GM21360 (cell line): ENCODE results near the gene TNFSF8.

ENCODE experiments used
- ATAC-seq: cut with Tn5 transposase; IDR thresholded peaks from one replicate; pipeline ENCODE4 v1.9.1; 2021; ENCODE audit warnings: mild to moderate bottlenecking, moderate library complexity; ENCODE audit not compliant: unreplicated experiment

TNFSF8 gene

DNA sequence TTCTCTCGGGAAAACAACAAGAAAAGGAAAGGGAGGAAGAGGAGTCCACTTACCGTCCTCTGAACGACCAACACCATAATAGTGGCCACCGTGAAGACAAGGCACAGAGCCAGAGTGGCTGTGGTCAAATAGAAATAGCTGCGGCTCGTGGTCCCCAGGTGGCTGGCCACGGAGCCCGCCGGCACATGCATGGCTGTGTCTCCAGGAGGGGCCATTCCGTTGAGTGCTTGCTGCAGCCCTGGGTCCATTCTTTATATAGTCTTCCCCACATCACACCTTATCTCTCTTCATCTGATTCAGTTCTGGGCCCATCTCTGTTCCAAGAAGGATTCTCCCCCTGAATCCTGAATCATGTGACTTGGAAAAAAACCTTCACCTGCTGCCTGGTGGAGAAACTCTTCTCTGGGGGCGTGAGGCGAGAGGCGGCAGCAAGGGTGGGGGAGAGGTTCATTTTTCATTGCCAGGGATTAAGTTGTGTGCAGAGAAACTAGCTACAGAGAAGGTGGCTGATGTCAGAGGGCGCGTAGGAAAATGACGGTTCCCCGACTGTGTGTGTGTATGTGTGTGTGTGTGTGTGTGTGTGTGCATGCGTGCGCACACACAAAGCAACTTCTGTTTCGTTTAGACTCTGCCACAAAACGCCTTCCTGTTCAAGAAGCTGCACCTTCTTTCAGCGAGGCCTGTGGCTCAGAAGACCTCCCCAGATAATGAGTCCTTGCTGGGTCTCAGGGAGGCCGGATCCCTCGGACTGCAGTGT is at the start of gene TNFSF8:
TSS of gene TNFSF8 (minus strand) at position 536 of the 757 bp plus-strand sequence. CDS start at position 248, 288 bp downstream.
- no peak for ATAC-seq

DNA sequence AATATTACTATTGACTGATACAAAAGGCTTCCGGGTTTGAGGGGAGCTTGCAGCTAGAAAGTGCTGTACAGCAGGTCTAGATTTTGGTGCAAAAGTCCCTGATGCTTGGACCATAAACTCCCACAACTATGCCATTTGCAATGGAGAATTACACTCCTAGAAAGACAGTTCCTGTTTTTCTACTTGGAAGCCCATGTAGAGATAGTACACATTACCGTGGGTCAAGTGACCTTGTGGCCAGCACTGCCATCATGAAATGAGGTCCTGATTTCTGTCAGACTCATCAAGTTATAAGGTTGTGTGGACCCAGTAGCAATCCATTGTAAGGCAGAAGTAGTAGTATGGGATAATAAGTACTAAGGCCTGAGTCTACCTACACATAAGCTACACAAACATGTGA is 42.8 kb upstream of the TNFSF8 start:
- no peak for ATAC-seq

DNA sequence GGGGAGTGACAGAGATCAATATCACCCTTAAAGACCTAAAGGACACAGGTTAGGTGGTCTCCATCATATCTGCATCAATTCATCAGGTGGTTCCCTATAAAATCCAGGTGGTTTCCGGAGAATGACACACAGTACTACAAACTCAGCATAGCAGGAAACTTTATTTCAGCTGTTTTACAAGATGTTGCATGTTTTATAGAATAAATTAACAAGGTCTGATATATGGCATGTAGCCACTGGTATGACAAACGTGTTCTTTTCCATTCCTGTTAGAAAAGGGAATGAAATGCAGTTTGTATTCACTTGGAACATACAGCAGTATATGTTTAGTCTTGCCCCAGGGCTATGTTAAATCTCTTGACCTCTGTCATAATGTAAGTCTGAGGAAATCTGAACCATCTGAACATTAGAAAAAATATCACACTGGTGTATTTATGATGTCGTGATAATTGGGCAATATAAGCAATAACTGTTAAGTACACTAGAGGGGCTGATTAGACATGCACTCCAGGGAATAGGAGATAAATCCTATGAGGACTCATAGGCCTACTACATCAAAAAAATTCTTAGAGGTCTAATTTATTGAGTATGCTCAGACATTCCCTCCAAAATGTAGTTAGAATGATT is 42.2 kb upstream of the TNFSF8 start:
- no peak for ATAC-seq

- ATAC-seq = no peak
Observed at GRCh38 chr9:114969269-114969668, 38.9 kb upstream of the TNFSF8 start.

DNA sequence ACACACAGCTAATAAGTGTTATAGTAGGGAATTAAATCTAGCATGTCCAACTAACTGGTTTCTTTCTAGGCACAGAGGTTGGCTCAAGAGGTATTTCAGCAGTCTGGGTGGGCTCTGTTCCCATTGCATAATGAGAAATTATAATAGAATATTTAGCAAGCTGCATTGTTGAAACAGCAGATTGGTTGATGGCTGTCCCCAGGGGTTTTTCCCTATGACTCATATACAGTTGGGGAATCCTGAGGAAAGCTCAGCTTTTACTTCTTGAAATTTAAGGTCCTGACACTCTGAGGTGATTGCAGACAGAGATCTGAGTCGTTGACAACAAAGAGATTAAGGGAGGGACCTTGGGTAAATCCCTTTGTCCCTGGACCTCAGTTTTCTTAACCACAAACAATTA is 38.3 kb upstream of the TNFSF8 start:
- ATAC-seq = no peak

GRCh38 chr9:114965564-114965963 is 35.2 kb upstream of the TNFSF8 start:
- ATAC-seq = no peak

DNA sequence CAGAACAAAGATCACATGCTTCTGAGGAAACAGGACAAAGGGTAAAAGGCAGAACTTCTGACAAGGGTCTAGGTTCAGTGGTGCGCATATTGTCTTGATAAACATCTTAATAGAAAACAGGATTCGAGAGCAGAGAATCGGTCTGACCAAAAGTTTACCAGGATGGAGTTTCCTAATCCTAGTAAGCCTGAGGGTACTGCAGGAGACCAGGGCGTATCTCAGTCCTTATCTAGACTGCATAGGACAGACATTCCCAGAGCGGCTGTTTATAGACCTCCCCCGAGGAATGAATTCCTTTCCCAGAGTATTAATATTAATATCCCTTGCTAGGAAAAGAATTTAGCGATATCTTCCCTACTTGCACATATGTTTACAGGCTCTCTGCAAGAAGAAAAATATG is 32.4 kb upstream of the TNFSF8 start:
- no peak for ATAC-seq

DNA sequence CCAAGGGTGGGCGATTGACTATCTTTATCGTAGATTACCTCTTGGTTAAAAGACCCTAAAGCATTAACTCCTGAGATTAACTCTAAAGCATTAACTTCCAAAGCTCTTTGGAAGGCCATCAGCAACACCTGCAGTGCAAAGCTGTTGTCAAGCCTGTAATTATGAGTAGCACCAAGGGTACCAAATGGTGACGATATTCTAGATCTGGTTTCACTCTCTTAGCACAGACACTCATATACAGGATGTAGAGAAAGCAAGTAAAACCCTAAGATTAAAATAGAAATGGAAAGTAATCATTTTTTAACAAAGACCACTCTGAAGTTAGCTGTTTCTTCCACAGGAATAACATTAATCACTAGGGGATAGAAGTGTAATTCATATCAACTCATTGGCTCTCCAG is 29.9 kb upstream of the TNFSF8 start:
- ATAC-seq = no peak

GRCh38 chr9:114958844-114959235 is 28.4 kb upstream of the TNFSF8 start:
- ATAC-seq = no peak

DNA sequence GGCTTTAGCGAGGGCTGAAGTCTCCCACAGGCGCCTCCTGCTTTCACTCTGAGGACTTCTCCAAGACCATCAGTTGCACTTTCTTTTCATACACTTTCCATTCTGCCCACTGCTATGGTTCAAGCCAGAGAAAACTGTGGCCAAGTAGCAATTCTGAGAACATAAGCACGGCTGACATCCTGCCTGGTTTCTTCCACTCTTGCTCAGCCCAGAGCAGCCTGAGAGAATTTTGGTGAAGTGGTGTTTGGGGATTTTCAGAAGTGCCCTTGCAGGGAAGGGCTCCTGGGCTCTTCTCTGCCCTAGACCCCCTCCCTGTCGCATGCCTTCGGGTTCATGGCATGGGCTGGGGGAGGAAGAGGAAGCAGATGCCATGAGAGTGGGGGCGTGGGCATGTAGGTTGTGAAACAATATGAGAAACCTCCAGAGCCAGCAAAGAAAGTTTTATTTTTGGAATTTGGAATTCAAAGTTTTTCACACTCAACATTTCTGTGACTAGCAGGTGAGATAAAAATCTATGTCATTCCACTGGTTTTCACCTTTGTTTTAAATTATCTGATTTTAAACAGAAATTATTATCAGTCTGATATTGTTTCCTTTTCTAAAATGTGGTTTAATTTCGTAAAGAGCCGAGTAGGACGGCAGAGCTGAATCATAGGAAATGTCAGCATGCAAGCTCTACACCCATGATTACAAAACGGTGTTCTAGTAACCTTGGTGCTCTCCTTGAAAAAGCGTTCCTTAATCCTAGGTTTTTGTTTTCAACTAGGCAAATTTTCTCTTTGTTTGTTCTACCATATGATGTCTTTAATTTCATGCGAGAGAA is 27.8 kb upstream of the TNFSF8 start:
- ATAC-seq = no peak

GRCh38 chr9:114957558-114957957 is 27.2 kb upstream of the TNFSF8 start:
- ATAC-seq = no peak

- ATAC-seq = no peak
Observed at GRCh38 chr9:114954956-114955582, 24.7 kb upstream of the TNFSF8 start.

DNA sequence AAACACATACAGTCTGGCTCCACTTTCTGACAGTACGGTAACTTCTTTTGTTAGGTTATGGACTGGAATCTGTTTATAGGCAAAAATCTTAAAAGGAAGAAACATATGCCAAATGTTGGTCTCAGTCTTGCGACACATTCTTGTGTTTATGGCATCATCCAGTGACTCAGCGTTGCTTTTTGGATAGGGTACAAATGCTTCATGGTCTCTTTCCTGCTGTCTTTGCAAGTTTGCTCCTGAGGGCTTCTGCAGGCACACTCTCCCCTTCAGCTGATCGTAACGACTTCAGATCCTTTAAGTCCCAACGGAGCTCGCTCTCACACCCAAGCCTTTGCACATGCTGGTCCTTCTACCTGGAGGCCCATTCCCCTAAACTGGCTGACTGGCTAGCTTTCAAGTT is 23.6 kb upstream of the TNFSF8 start:
- no peak for ATAC-seq

- no peak for ATAC-seq
Observed at GRCh38 chr9:114953046-114953445, 22.7 kb upstream of the TNFSF8 start.

- no peak for ATAC-seq
Observed at GRCh38 chr9:114950761-114951160, 20.4 kb upstream of the TNFSF8 start.

DNA sequence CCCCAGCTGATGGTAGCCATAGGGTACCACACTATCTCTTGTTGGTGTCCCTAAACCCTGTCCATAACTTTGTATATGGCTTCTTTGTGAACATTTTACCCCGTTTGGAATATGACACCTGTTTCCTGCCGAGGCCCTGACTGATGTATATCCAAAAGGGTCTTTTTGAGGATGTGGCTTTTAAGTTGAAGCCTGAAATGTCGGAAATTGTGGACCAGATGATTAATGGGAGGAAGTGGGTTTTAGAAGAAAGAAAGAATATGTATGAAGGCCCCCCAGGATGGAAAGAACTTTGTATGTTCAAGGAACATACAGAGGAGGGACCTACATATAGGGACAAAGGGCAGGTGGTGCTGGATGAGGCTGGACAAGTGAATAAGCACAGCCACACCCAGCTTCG is 16.7 kb upstream of the TNFSF8 start:
- no peak for ATAC-seq

DNA sequence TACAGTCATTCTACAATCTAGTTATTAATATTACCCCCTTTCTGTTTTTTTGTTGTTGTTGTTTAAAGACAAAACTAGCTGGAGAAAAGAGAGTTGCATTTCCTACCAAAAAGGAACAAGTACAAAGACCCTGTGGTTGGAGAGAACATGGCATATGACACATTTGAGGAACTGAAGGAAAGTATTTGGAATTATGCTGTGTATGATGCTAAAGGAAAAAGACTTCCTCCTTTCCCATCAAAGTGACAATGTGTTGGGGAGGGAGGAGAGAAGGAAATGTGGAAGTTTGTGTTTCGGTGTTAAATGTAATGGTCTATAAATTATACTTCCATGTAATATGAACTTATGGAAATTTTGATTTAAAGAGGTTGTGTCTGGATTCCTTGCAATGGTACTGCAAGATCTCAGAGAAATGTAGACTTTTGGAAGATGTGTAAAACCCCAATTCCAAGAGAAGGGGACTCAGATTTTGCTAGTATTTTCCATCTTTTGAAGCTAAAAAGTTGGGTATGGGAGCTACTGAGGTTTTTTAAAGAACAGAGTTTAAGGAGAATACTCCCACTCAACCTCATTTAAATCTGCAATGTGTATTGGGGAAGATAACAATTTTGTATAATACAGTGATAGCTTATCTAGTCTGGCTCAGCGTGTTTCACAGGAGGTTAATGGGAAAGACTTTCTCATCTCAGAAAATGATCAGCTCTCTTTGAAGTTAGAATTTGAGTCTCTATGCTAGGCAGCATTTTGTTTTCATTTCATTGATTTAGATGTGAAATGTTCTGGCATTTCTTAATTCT is 15.4 kb upstream of the TNFSF8 start:
- no peak for ATAC-seq

- no peak for ATAC-seq
Observed at GRCh38 chr9:114941376-114941775, 11.0 kb upstream of the TNFSF8 start.

DNA sequence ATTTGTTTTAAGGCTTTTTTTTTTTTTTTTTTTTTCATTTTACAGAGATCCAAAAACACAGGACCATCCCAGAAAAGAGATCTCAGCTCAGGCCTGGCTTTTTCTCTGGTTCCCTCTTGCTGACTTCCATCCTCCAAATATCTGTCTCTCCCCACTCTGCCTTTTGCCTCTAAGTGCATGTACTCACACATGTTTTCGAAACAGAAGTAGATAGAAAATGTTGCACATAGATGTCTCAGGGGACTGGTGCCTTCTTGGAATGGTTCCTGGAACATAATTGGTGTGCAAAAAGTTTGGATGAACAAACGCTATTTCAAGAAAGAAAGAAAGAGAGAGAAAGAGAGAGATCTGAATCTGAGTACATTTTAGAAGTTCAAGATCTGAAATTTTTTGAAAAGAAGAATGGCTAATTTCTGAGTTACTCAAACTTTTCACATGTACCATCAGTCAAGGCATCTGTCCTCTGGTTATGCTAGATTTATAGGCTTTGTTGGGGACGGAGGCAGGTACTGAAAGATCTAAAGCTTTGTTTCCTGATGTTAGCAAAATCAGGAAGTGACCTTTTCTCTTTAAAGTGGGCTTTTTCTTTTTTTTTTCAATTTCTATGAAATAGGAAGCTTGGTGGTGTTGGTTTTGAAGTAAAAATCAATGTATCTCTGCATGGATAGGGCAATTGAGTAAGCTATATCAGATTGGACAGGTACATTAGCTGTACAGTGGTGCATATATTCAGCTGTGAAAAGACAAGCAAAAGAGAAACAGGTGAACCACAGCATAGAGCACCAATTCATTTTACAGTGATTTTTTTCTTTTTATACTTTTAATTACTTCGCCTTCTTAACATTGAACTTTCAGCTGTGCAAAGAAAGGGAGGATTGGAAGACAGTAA is 8.5 kb upstream of the TNFSF8 start:
- ATAC-seq = no peak

- ATAC-seq = no peak
Observed at GRCh38 chr9:114937516-114937915, 7.1 kb upstream of the TNFSF8 start.
